Measurements from ENCODE around the gene B4GALNT1.
"Not testable (repeated sequence)": the region's sequence is repeated elsewhere in the genome, so short reads cannot be mapped to it uniquely, and the experiment has no call there.

Gene B4GALNT1

DNA sequence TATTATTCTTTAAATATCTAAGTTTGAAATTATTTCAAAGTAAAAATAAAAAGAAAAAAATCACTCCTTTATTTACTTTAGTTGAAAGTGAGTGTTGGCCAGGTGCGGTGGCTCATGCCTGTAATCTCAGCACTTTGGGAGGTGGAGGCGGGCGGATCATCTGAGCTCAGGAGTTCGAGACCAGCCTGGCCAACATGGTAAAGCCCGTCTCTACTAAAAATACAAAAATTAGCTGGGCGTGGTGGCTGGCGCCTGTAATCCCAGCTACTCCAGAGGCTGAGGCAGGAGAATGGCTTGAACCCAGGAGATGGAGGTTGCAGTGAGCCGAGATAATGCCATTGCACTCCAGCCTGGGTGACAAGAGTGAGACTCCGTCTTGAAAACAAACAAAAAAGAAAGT, 3.7 kb upstream of the B4GALNT1 start:
- not testable (repeated sequence) for DNase-seq

- no peak for DNase-seq
These were observed 686 bp downstream of the B4GALNT1 start for GRCh38 chr12:57632073-57632957.

GRCh38 chr12:57631566-57632072, 1.4 kb downstream of the B4GALNT1 start:
- no peak for DNase-seq

GRCh38 chr12:57630891-57631433, 2.0 kb downstream of the B4GALNT1 start:
- DNase-seq = no peak

DNA sequence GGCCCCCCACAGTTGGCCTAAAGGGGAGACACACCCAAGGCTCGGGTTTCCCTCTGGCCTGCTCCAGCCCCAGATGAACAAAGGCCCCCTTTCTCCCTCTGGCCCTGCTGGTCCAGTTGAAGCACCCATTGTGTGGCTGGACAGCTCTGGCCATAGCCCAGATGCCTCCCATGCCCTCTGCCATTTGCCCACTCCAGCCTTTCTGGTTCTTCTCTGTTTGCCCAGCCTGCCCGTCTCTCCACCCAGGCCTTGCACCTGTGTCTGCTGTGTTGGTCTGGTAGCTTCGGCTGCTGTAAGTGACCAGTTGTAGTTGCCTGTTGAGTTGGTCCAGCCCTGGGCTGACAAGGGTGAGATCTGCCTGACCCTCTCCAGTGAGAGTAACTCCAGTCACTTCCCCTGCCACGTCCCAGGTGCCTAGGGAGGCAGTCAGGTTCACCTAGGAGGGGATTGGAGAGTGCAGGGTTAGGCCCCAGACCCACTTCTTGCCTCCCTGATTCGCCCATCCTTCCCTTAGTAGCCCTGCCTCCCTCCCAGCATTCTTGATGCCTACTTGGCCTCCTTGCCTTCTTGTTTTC, 3.0 kb downstream of the B4GALNT1 start:
- DNase-seq = no peak

DNA sequence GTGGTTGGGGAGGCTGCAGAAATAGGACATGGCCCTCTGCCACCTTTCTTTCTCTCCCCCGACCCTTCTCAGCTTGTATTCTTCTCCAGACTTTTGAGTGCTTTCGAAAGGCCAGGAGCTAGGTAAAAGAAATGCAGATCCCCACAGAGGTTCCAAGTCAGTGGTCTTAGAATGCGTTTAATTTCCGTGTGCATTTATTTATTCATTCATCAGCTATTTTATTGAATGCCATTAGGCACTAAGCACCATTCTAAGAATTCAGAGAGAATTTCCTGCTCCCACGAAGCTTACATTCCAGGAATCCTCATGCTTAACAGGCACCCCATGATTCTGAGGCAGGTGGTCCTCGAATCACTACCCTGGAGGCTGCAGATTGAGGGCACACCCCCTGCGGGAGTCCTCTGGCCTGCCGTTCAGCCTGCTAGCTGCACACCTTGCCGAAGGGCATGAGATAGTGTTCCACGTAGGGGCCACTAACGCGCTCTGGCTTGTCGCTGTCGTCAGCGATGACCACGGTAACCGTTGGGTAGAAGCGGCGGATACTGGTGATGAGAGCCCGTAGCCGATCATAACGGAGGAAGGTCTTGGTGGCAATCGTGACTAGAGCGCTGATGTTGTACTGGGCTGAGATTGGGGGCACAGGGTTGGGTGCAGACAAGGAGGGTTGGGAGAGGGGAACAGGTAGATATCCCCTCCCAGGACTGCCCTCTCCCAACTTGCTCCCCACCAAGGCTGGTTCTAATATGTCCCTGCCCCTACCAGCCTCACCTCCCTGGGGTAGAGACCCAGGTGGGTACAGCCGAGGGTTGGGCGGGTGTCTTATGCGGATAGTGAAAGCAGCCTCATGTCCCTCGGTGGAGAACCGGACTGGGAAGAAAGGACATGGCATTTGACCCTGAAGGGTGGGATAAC, 4.5 kb downstream of the B4GALNT1 start:
- DNase-seq = no peak

- no peak for DNase-seq
These were observed 5.3 kb downstream of the B4GALNT1 start for GRCh38 chr12:57627501-57628279.

- no peak for DNase-seq
These were observed 6.0 kb downstream of the B4GALNT1 start for GRCh38 chr12:57626921-57627445.

- no peak for DNase-seq
These were observed 6.7 kb downstream of the B4GALNT1 start for GRCh38 chr12:57626111-57626920.

- DNase-seq = no peak
These were observed 7.6 kb downstream of the B4GALNT1 start for GRCh38 chr12:57625261-57626032.

DNA sequence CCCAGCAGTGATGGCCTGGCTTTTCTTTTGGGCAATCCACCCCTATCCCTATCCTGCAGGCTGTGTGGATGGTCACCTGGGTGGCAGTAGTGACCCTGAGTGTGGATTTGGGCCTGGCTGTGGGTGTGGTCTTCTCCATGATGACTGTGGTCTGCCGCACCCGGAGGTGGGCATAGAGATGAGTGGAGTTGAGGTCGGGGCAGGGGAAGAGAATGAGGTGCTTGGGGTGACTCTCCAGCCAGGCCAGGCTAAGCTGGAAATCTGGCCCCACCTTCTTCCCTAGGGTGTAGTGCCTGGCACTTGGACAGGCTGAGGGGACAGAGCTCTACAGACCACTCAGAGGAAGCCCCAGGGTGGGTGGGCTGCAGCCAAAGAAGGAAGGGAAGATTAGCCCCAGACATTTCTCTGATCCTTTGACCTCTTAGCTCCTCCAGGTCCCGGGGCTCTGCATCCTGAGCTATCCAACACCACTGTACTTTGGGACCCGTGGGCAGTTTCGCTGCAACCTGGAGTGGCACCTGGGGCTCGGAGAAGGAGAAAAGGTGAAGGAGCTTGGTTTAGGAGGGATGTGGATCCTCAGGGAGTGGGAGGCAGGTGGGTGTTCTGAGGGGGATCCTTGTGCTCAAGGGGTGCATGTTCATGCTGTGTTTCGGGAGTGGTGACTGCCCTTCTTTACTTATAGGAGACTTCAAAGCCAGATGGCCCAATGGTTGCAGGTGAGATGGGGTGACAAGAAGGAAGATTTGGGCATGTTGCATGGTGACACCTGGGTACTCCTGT, 8.4 kb downstream of the B4GALNT1 start:
- no peak for DNase-seq

- DNase-seq = no peak
These were observed 9.1 kb downstream of the B4GALNT1 start for GRCh38 chr12:57623811-57624390.

- no peak for DNase-seq
These were observed 9.6 kb downstream of the B4GALNT1 start for GRCh38 chr12:57623385-57623784.

DNA sequence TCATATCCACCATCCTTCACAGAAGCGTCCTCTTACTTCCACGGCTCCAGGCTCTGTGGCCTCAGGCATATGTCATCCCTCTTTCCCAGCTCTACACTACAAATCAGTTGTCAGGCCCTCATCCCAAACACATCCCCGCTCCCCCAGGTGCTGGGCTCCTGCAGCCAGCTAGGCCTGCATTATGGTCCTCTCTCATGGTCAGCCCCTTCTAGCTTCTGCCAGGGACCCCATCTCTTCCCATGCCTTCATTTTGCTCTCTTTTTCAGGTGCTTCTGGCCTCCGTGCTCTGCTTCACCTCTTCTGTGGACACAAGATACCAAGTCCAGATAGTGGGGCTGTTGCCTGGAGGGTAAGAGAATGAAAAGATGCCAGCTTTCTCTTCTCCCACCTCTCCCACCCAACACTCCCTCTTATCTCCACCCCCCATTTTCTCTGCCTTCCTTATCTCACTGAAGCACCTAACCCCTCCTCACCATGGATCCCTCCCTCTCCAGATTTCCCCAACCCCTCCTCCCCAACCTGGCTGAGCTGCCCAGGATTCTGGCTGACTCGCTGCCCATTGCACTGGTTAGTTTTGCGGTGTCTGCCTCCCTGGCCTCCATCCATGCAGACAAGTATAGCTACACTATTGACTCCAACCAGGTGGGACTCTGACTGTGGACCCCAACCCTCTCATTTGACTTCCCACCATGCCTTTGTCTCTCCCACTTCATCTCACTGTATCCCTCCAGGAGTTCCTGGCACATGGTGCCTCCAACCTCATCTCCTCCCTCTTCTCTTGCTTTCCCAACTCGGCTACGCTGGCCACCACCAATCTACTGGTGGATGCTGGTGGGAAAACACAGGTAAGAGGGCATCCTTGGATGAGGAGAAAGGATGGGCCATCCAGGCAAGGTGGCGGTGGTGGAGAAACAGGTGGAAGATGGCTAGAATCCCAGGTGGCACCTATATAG, 10.4 kb downstream of the B4GALNT1 start:
- no peak for DNase-seq

- peak; percentile 61 for DNase-seq
These were observed 11.3 kb downstream of the B4GALNT1 start for GRCh38 chr12:57621497-57622292.

DNA sequence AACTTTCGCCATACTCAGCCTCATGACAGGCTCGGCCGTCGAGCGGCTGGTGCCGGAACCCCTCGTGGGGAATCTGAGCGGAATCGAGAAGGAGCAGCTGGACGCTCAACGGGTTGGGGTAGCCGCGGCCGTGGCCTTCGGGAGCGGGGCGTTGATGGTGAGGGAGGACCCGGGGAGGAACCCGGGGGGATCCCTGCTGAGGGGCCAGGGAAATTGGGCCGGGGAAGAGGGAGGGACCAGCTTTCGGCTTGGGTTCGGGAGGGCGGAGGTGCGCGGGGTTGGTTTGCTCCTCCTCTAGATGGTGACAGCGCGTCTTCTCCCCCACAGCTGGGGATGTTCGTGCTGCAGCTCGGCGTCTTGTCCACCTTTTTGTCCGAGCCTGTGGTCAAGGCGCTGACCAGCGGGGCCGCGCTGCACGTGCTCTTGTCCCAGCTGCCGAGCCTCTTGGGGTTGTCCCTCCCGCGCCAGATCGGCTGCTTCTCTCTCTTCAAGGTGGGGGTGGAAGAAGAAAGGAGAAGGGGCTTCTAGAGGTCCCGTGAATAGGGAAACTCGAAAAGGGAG, 12.0 kb downstream of the B4GALNT1 start:
- no peak for DNase-seq

All from CD4-positive, alpha-beta T cell treated with Interleukin-12 subunit alpha and Interleukin-12 subunit beta, for 1 hour (primary cell).